Endodermal cell (in vitro differentiated cells): Measurements from ENCODE around the gene CCSER1. TPM values are rescaled to one million over a fixed set of nuclear protein-coding genes. Genes with fewer than 3 reads are reported as not detected.
"Not testable (repeated sequence)": the region's sequence is repeated elsewhere in the genome, so short reads cannot be mapped to it uniquely, and the experiment has no call there.

ENCODE experiments used
- DNase-seq: peaks from one replicate; pipeline ENCODE4 v3.0.0-alpha.2; 2017
- H3K27ac ChIP-seq: 2 replicates; pipeline ENCODE4 v1.5.1; 2013; ENCODE audit warnings: mild to moderate bottlenecking, low read depth, low read length, moderate library complexity
- H3K27me3 ChIP-seq: 2 replicates; pipeline ENCODE4 v1.6.1; 2013; ENCODE audit warnings: mild to moderate bottlenecking, low read length, moderate library complexity; ENCODE audit not compliant: insufficient read depth, control insufficient read depth, poor library complexity, severe bottlenecking
- H3K36me3 ChIP-seq: 2 replicates; pipeline ENCODE4 v1.7.0; 2013; ENCODE audit warnings: mild to moderate bottlenecking, low read length, moderate library complexity; ENCODE audit not compliant: control insufficient read depth, insufficient read depth
- H3K4me1 ChIP-seq: one replicate; pipeline ENCODE4 v1.7.0; 2013; ENCODE audit warnings: low read length; ENCODE audit not compliant: control insufficient read depth, insufficient read depth
- H3K4me3 ChIP-seq: 2 replicates; pipeline ENCODE4 v1.5.1; 2013; ENCODE audit warnings: mild to moderate bottlenecking, low read length, moderate library complexity
- H3K9ac ChIP-seq: 2 replicates; pipeline ENCODE4 v1.6.1; 2013; ENCODE audit warnings: mild to moderate bottlenecking, low read length, moderate library complexity; ENCODE audit not compliant: poor library complexity, severe bottlenecking; ENCODE audit errors: extremely low read depth
- H3K9me3 ChIP-seq: 2 replicates; pipeline ENCODE4 v1.6.1; 2013; ENCODE audit warnings: mild to moderate bottlenecking, low read length, moderate library complexity; ENCODE audit not compliant: control insufficient read depth
- H3K27ac Mint-ChIP-seq: 2 replicates; pipeline ENCODE4 v1.8.0; 2020; ENCODE audit warnings: mixed read lengths
- H3K27me3 Mint-ChIP-seq: 2 replicates; pipeline ENCODE4 v1.8.0; 2021; ENCODE audit warnings: mild to moderate bottlenecking, mixed read lengths; ENCODE audit not compliant: insufficient read depth
- H3K36me3 Mint-ChIP-seq: 2 replicates; pipeline ENCODE4 v1.8.0; 2020; ENCODE audit warnings: low read depth, mixed read lengths
- H3K4me1 Mint-ChIP-seq: 2 replicates; pipeline ENCODE4 v1.8.0; 2020; ENCODE audit warnings: mixed read lengths
- H3K4me3 Mint-ChIP-seq: 2 replicates; pipeline ENCODE4 v1.8.0; 2020; ENCODE audit warnings: mild to moderate bottlenecking, moderate library complexity, mixed read lengths
- H3K9me3 Mint-ChIP-seq: 2 replicates; pipeline ENCODE4 v1.8.0; 2020; ENCODE audit warnings: mild to moderate bottlenecking, mixed read lengths
- CTCF ChIP-seq: fragments of 200-600 bp; sonication (generic); conservative IDR thresholded peaks from 2 replicates; pipeline ENCODE4 v1.5.0; 2021; ENCODE audit warnings: antibody characterized with exemption, mild to moderate bottlenecking
- WGBS, 2 experiments: methylation state at CpG; one replicate each; pipeline versions ENCODE4 v1.1.5 to v1.1.7; 2013; ENCODE audit warnings: missing lambda C conversion rate in 2 of 2, mixed read lengths in 1 of 2; ENCODE audit not compliant: insufficient coverage in 1 of 2, insufficient read length in 1 of 2; 5-methylcytosine and 5-hydroxymethylcytosine counted together
- total RNA-seq, 2 donors: library from RNA; stranded (reverse); fragmentation: NEBNext Ultra II Directional in 1 of 2; extraction: Animal tissue kit (Norgen Biotek cat#: 25700) in 1 of 2; gene quantifications; 2 replicates in 1 of 2; 3 replicates in 1 of 2; pipeline ENCODE4 v1.2.1, GENCODE V29; 2021

CCSER1 gene
- total RNA-seq, 2 donors from 2014 or later, result 1.1 to 2.2 TPM

- Histone ChIP-seq H3K9me3 (no peaks in the 10 kb centered on the region), H3K4me1 (no peaks in the 10 kb centered on the region), H3K27ac (no peak overlapping the region), H3K27me3 (no peaks in the 10 kb centered on the region), H3K9ac (no peak overlapping the region), H3K36me3 (no peaks in the 10 kb centered on the region), H3K4me3 (no peak overlapping the region)
- no peak overlapping the region for H3K27ac Mint-ChIP-seq
- no peaks in the 10 kb centered on the region for H3K27me3 Mint-ChIP-seq
- H3K9me3 Mint-ChIP-seq, result peaks cover 2% of the 10 kb centered on the region
- no peak for TF ChIP-seq CTCF
- no peak overlapping the region for H3K4me3 Mint-ChIP-seq
- WGBS, 2 experiments, result no CpG with 5 or more reads among the region's 1 CpG
- DNase-seq, result no peak
- H3K36me3 Mint-ChIP-seq, result no peaks in the 10 kb centered on the region
- H3K4me1 Mint-ChIP-seq, result no peaks in the 10 kb centered on the region
These were observed 179.6 kb downstream of the CCSER1 start for GRCh38 chr4:90306810-90307209.

GRCh38 chr4:90317140-90317539 is 189.9 kb downstream of the CCSER1 start:
- H3K4me1 ChIP-seq, H3K4me3 Mint-ChIP-seq, DNase-seq, H3K4me1 Mint-ChIP-seq, H3K27me3 Mint-ChIP-seq, H3K9ac ChIP-seq, H3K4me3 ChIP-seq, H3K36me3 ChIP-seq, H3K9me3 ChIP-seq, H3K27ac Mint-ChIP-seq, H3K36me3 Mint-ChIP-seq, H3K27me3 ChIP-seq, H3K9me3 Mint-ChIP-seq, H3K27ac ChIP-seq: not testable (repeated sequence)
- 88 to 91% methylated on average over 4 to 6 of the region's 6 CpGs for WGBS, 2 experiments

GRCh38 chr4:90317785-90318184 is 190.6 kb downstream of the CCSER1 start:
- no peaks in the 10 kb centered on the region for H3K27me3 Mint-ChIP-seq
- Histone ChIP-seq H3K36me3 (no peaks in the 10 kb centered on the region), H3K4me1 (no peaks in the 10 kb centered on the region), H3K27ac (no peak overlapping the region), H3K27me3 (no peaks in the 10 kb centered on the region), H3K9me3 (no peaks in the 10 kb centered on the region), H3K9ac (no peak overlapping the region), H3K4me3 (no peak overlapping the region)
- TF ChIP-seq CTCF, result no peak
- DNase-seq, result no peak
- H3K9me3 Mint-ChIP-seq, result no peaks in the 10 kb centered on the region
- no peak overlapping the region for H3K4me3 Mint-ChIP-seq
- no peaks in the 10 kb centered on the region for H3K36me3 Mint-ChIP-seq
- H3K27ac Mint-ChIP-seq, result no peak overlapping the region
- H3K4me1 Mint-ChIP-seq, result no peaks in the 10 kb centered on the region
- 90% methylated on average over 2 of the region's 2 CpGs; no CpG with 5 or more reads in 1 of the 2 experiments for WGBS, 2 experiments

- no peaks in the 10 kb centered on the region for H3K9me3 ChIP-seq
- H3K36me3 Mint-ChIP-seq, result no peaks in the 10 kb centered on the region
- H3K4me3 ChIP-seq, result no peak overlapping the region
- H3K27me3 Mint-ChIP-seq, result no peaks in the 10 kb centered on the region
- no peak overlapping the region for H3K4me3 Mint-ChIP-seq
- no peaks in the 10 kb centered on the region for H3K36me3 ChIP-seq
- 86% methylated on average over 1 of the region's 2 CpGs; no CpG with 5 or more reads in 1 of the 2 experiments for WGBS, 2 experiments
- H3K4me1 ChIP-seq, result no peaks in the 10 kb centered on the region
- no peaks in the 10 kb centered on the region for H3K4me1 Mint-ChIP-seq
- TF ChIP-seq CTCF, result no peak
- no peak overlapping the region for H3K27ac Mint-ChIP-seq
- H3K9me3 Mint-ChIP-seq, result no peaks in the 10 kb centered on the region
- DNase-seq, result no peak
- H3K9ac ChIP-seq, result no peak overlapping the region
- no peaks in the 10 kb centered on the region for H3K27me3 ChIP-seq
- no peak overlapping the region for H3K27ac ChIP-seq
These were observed 191.0 kb downstream of the CCSER1 start for GRCh38 chr4:90318193-90318592.
